ENCODE results near the gene TXNDC12.

The TXNDC12 gene

GRCh38 chr1:51976846-51977602 lies 78.0 kb downstream of the TXNDC12 start:
- no peak for TF ChIP-seq CTCF (IDR thresholded peaks at IDR 0.05)

GRCh38 chr1:51973587-51974474 lies 81.2 kb downstream of the TXNDC12 start:
- TF ChIP-seq CTCF (IDR thresholded peaks at IDR 0.05) = no peak
